Upper lobe of right lung (tissue), 1 donor: Measurements from ENCODE around the gene FTCD. TPM values are rescaled to one million over a fixed set of nuclear protein-coding genes. Genes with fewer than 3 reads are reported as not detected.

Source experiments
- ATAC-seq: fragments of 200-7000 bp; cut with Tn5 transposase; one replicate; pipeline ENCODE4 v1.9.1; 2020; ENCODE audit warnings: mild to moderate bottlenecking, moderate library complexity
- DNase-seq: peaks from one replicate; pipeline ENCODE4 v3.0.0-alpha.2; 2020
- H3K27ac ChIP-seq: fragments of 200-600 bp; one replicate; pipeline ENCODE4 v1.8.0; 2022
- H3K27me3 ChIP-seq: fragments of 200-600 bp; one replicate; pipeline ENCODE4 v1.8.0; 2022; ENCODE audit warnings: mild to moderate bottlenecking
- H3K36me3 ChIP-seq: fragments of 200-600 bp; one replicate; pipeline ENCODE4 v1.8.0; 2022
- H3K4me1 ChIP-seq: fragments of 200-600 bp; one replicate; pipeline ENCODE4 v1.8.0; 2022
- H3K4me3 ChIP-seq: fragments of 200-600 bp; one replicate; pipeline ENCODE4 v1.8.0; 2022; ENCODE audit warnings: mild to moderate bottlenecking
- H3K9me3 ChIP-seq: fragments of 200-600 bp; one replicate; pipeline ENCODE4 v1.8.0; 2022
- intact Hi-C: fragments of 100-400 bp; cut with DNase I; formaldehyde crosslinking; loops from one replicate; pipeline ENCODE4 v1.11.0; 2022
- total RNA-seq: library from RNA; stranded (reverse); fragmentation: NEBNext Ultra II Directional; extraction: Animal tissue kit (Norgen Biotek cat#: 25700); gene quantifications from one replicate; pipeline ENCODE4 v1.2.1, GENCODE V29; 2021
- TF ChIP-seq, protein P1 (sequence below): fragments of 200-600 bp; IDR thresholded peaks from one replicate; pipeline ENCODE4 v1.8.0; 2022; ENCODE audit warnings: antibody characterized with exemption
- donor health status: DM: no; HTN: yes; CAD: no; lungs with severe emphysema.

FTCD gene
- total RNA-seq, 1 donor from 2014 or later = 0.46 TPM

DNA sequence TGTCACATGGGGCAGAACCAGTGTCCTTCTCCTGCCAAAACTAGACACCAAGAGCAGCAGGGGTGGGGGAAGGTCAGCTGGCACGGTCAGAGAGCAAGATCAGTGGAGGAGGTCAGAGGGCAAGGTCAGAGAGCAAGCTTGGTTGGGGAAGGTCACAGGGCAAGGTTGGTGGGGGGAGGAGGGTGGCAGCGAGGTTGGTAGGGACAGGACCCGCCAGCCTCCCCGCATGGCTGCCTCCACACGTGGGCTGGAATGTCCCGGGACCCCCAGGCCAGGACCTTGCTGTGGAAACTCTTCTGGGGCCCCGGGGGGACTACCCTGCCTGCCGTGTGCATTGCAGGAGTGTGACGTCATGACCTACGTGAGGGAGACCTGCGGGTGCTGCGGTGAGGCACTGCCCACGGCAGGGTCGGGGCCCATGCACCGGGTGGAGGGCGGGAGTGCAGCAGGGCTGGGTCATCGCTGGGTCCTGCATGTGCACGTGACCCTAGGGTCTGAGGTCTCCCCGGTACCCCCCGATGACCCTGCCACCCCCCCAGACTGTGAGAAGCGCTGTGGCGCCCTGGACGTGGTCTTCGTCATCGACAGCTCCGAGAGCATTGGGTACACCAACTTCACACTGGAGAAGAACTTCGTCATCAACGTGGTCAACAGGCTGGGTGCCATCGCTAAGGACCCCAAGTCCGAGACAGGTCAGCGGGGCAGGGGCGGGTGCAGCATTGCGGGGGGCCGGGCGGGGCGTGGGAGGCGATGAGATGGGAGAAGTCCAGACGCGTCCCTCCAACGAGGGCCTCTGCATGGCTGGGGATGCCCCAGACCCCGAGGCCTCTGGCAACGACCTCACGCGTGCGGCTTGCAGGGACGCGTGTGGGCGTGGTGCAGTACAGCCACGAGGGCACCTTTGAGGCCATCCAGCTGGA lies 30.2 kb downstream of the FTCD start:
- DNase-seq (peak; percentile 56), ATAC-seq (no peak)
- Histone ChIP-seq H3K27ac (no peak overlapping the region), H3K4me3 (no peak overlapping the region), H3K4me1 (no peaks in the 10 kb centered on the region), H3K27me3 (no peaks in the 10 kb centered on the region), H3K36me3 (peaks cover 29% of the 10 kb centered on the region), H3K9me3 (no peaks in the 10 kb centered on the region)
- intact Hi-C loops = no loop called here
- TF ChIP-seq, protein P1, sequence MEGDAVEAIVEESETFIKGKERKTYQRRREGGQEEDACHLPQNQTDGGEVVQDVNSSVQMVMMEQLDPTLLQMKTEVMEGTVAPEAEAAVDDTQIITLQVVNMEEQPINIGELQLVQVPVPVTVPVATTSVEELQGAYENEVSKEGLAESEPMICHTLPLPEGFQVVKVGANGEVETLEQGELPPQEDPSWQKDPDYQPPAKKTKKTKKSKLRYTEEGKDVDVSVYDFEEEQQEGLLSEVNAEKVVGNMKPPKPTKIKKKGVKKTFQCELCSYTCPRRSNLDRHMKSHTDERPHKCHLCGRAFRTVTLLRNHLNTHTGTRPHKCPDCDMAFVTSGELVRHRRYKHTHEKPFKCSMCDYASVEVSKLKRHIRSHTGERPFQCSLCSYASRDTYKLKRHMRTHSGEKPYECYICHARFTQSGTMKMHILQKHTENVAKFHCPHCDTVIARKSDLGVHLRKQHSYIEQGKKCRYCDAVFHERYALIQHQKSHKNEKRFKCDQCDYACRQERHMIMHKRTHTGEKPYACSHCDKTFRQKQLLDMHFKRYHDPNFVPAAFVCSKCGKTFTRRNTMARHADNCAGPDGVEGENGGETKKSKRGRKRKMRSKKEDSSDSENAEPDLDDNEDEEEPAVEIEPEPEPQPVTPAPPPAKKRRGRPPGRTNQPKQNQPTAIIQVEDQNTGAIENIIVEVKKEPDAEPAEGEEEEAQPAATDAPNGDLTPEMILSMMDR = no peak

- TF ChIP-seq, protein P1 = no peak
- H3K4me3 ChIP-seq = no peak overlapping the region
- H3K27ac ChIP-seq = no peak overlapping the region
- no peaks in the 10 kb centered on the region for H3K27me3 ChIP-seq
- no peaks in the 10 kb centered on the region for H3K9me3 ChIP-seq
- H3K4me1 ChIP-seq = no peaks in the 10 kb centered on the region
- H3K36me3 ChIP-seq = peaks cover 35% of the 10 kb centered on the region
- ATAC-seq (no peak), DNase-seq (peak; percentile 57)
- intact Hi-C loops = no loop called here
These were observed 31.1 kb downstream of the FTCD start for GRCh38 chr21:46124083-46124925.

DNA sequence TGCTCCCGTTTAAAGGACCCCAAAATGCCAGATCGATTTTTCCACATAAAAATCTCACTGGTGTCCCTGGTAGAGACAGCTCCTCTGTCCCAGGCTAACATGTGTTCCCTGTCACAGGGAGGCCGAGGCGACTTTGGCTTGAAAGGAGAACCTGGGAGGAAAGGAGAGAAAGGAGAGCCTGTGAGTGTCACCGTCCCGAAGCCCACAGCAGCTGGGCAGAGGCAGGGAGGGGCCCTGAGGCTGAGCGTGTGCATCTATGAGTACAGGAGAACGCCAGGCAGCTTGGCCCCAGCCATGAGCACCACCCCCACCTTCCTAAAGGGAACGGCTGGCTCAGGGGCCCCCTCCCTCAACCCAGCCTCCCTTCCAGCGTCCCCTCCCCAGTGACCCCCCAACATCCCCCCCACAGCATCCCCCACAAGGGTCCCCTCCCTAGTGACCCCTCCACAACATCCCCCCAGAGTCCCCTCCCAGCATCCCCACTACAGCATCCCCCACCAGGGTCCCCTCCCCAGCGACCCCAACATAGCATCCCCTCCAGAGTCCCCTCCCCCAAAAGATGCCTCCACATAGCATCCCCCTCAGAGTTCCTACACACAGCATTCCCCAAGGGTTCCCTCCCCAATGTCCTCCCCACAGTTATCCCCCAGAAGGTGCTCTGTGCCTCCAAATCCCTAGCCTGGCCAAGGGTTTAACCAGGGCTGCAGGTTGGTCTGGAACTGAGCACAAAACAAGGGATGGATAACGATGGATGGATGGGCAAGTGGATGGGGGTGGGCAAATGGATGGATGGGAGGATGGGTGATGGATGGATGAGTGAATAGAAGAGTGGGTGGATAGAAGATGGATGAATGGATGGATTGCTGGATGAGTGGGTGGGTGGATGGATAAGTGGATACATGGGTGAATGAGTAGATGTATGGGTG lies 32.4 kb downstream of the FTCD start:
- no peaks in the 10 kb centered on the region for H3K9me3 ChIP-seq
- no peak overlapping the region for H3K4me3 ChIP-seq
- no peak overlapping the region for H3K27ac ChIP-seq
- DNase-seq = peak; percentile 46
- peaks cover 47% of the 10 kb centered on the region for H3K36me3 ChIP-seq
- intact Hi-C loops = no loop called here
- no peaks in the 10 kb centered on the region for H3K27me3 ChIP-seq
- TF ChIP-seq, protein P1 = no peak
- ATAC-seq = no peak
- H3K4me1 ChIP-seq = no peaks in the 10 kb centered on the region

DNA sequence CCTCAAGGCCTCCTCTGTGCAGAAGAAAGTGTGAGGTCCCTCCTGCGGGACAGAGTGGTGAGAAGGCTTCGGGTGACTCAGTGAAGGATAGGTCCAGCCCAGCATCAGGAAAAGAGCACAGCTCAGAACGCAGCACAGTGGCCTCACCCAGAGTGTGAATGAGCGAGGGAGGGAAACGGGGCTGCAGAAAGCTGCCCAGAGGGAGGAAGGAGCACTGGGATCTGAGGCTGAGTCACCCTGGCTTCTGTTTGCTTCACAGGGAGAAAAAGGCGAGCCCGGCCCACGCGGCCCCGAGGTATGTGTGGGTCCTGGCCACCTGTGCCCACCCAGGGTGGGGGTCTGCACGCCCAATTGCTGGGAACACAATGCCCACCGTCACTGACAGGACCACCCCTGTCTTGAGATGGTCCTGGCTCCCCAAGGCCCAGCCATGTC lies 33.1 kb downstream of the FTCD start:
- Histone ChIP-seq H3K4me3 (no peak overlapping the region), H3K4me1 (no peaks in the 10 kb centered on the region), H3K27ac (no peak overlapping the region), H3K36me3 (peaks cover 48% of the 10 kb centered on the region), H3K27me3 (no peaks in the 10 kb centered on the region), H3K9me3 (no peaks in the 10 kb centered on the region)
- ATAC-seq (no peak), DNase-seq (peak; percentile 50)
- TF ChIP-seq, protein P1 = no peak
- intact Hi-C loops = no loop called here
